ENCODE data around the gene AGTRAP. TPM values are rescaled to one million over a fixed set of nuclear protein-coding genes. Genes with fewer than 3 reads are reported as not detected.

Gene AGTRAP
- total and polyA plus RNA-seq, 9 of the 15 experiments (the other 6 are each of a cell fraction or from before 2014, with no cell fraction given) = 26.8 to 105 (median 57.5) TPM

GRCh38 chr1:11784993-11785769, 49.2 kb downstream of the AGTRAP start (continued):
- TF ChIP-seq ZNF740 (CRISPR knock-in tag; IDR thresholded peaks at IDR 0.05) = peak; percentile 66
- TF ChIP-seq ZNF740 (tag; IDR thresholded peaks at IDR 0.05) = no peak
- no peak for TF ChIP-seq NELFE (IDR thresholded peaks at IDR 0.05; ENCODE audit: insufficient read depth, insufficient read length)
- TF ChIP-seq RUNX1 (IDR thresholded peaks at IDR 0.05; ENCODE audit: low read depth) = no peak
- TF ChIP-seq POU5F1 (IDR thresholded peaks at IDR 0.05; ENCODE audit: borderline replicate concordance, low read depth, low read length, partially characterized antibody) = no peak
- no peak for TF ChIP-seq ZNF395 (CRISPR knock-in tag; IDR thresholded peaks at IDR 0.05)
- TF ChIP-seq CBFA2T3 (IDR thresholded peaks at IDR 0.05) = no peak
- no peak for TF ChIP-seq SRSF3 (IDR thresholded peaks at IDR 0.05; ENCODE audit: insufficient read depth, low read length)
- no peak for TF ChIP-seq HMBOX1 (IDR thresholded peaks at IDR 0.05)
- no peak for TF ChIP-seq IRF1 (CRISPR knock-in tag; IDR thresholded peaks at IDR 0.05; ENCODE audit: borderline replicate concordance)
- TF ChIP-seq ELF4 (CRISPR knock-in tag; IDR thresholded peaks at IDR 0.05) = peak; percentile 63; the same call in 1 of the 2 replicates
- no peak for TF ChIP-seq ZNF668 (CRISPR knock-in tag; IDR thresholded peaks at IDR 0.05)
- TF ChIP-seq NR2C2 (CRISPR knock-in tag; IDR thresholded peaks at IDR 0.05) = peak; percentile 10
- TF ChIP-seq NR2C2 (tag; IDR thresholded peaks at IDR 0.05) = no peak
- no peak for TF ChIP-seq ZNF76 (CRISPR knock-in tag; IDR thresholded peaks at IDR 0.05; ENCODE audit: borderline replicate concordance)
- no peak for TF ChIP-seq ZNF354B (CRISPR knock-in tag; IDR thresholded peaks at IDR 0.05)
- TF ChIP-seq ZNF699 (CRISPR knock-in tag; IDR thresholded peaks at IDR 0.05; ENCODE audit: insufficient replicate concordance) = no peak
- TF ChIP-seq MYBL2 (IDR thresholded peaks at IDR 0.05; ENCODE audit: low read depth) = no peak
- no peak for TF ChIP-seq MYBL2 (CRISPR knock-in tag; IDR thresholded peaks at IDR 0.05; ENCODE audit: borderline replicate concordance)
- TF ChIP-seq SIN3B (IDR thresholded peaks at IDR 0.05; ENCODE audit: low read depth) = no peak; the same call in 1 of the 2 replicates
- peak; percentile 79 for TF ChIP-seq ZNF316 (IDR thresholded peaks at IDR 0.05)
- TF ChIP-seq NFE2L1 (tag; IDR thresholded peaks at IDR 0.05; ENCODE audit: borderline replicate concordance, low read depth) = no peak
- peak; percentile 77 for TF ChIP-seq CCNT2 (IDR thresholded peaks at IDR 0.05; ENCODE audit: borderline replicate concordance, extremely low read depth, insufficient read length, low read depth, low read length)
- TF ChIP-seq ARID1B (IDR thresholded peaks at IDR 0.05) = peak; percentile 49; the same call in 1 of the 2 replicates
- no peak for TF ChIP-seq DLX4 (CRISPR knock-in tag; IDR thresholded peaks at IDR 0.05)
